ENCODE data around the gene PLCB4.

Gene PLCB4

DNA sequence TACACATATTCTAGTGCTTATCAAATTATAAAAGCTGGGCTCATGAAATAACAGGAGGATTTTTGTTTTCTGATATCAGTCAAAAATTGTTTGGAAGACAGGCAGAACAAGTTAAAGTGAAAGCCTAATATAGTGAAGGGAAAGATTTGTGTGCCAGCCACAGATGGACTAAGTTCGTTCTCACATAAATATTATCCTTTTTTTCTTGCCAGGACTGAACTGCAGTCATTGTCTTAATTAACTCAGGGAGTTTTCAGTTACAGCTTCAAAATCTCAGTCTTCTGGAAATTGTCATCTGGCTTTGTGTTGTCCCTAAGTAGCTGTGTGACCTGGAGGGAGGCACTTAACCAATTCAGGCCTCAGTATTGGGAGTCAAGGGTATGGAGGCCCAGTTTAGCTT lies 40.7 kb downstream of the PLCB4 start:
- no peak for DNase-seq

GRCh38 chr20:9110365-9110764 lies 41.5 kb downstream of the PLCB4 start:
- no peak for DNase-seq

- DNase-seq = no peak
These were observed 42.1 kb downstream of the PLCB4 start for GRCh38 chr20:9110916-9111432.

DNA sequence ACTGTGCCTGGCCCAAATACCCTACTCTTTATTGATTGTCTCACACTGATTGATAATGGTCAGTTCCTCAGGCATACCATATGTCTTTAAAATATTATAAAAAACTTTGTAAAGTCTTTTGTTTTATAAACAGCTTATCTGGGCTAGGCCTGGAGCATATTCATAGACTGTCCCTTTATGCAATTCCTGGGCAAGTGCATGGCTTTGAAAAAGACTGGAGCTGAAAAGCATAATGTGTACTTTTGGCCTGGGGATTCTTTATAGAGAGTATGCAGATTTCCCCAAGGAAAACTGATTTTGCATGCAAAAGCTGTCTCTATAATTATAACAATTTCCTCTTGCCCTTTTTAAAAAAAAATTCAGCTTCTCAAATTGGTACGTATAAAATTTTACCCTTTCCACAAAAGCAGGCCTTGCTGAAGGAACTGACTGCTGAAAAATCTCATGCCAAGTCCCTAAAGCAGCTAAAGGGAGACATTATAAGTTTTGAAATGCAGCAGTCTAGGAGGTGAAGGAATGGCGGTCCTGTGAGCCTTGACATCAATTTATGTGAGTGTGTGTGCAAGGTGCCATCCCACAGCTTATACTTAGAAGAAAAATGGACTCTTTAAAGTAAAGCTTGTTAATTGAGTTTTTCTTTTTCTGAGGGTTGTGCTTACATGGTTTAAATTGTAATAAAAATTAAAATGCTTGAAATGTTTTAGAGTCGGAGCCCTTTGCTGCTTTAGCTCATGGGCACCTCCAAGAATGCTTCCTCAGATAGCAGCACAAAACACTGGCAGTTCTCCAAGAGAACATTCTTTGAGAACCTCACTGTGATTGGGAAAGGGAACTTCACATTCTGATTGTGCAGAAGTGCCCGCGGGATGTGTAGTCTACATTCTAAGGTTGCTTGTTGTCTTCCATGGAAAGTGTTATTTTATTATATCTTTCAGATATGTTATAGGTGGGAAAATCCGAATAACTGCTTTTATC lies 43.9 kb downstream of the PLCB4 start:
- no peak for DNase-seq

DNA sequence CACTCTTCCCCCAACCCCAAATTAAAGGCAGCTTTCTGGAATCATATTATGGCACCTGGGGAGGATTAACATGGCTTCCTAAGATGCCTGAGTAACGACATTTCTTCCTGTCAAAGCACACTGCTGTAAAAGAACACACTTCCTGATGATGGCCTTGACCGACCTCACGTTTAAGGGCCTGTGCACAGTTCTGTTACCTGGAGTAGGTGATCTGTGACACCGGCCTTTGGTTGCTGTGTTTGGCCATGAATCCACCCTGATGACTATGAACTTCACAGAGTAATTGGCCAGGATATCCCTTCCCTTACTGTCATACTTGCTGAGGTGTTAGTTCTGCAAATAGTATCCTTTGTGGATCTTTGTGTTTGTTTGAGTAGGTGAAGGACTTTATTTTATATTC lies 45.8 kb downstream of the PLCB4 start:
- no peak for DNase-seq

DNA sequence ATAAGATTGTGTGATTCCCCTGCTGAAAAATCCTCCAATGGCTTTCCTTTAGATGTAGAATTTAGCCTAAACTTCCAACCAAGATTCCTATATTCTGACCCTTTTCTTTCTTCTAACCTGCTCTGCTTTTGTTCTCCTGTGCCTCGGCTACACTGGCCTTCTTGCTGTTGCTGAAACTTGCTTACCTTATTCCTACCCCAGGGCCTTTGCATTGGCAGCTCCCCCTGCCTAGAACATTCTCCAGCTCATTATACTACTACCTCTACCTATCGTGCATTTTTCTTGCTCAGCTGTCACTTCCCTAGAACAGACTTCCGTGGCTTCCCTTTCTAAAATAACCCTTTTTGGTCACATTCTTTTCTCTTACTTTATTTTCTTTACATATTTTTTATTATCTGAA lies 48.7 kb downstream of the PLCB4 start:
- no peak for DNase-seq

DNA sequence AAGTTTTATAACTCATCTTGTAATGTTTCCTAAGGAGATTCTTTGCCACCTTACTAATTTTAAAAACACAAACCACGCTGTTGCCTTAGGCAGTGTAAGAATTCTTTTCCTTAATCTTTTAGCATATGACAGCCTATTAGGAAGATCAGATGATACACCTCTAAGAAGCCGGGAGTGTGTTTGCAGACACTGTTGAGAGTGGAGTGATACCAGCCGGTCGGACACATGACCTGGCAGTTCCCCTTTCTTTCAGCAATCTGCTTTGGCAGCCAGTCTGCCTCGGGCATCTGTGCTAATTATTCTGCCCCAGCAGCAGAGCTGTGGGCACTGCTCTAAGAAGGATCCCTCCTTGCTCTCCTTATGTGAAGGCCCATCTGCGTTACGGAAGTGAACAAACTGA lies 50.9 kb downstream of the PLCB4 start:
- DNase-seq = no peak

GRCh38 chr20:9121211-9121610 lies 52.3 kb downstream of the PLCB4 start:
- DNase-seq = no peak

DNA sequence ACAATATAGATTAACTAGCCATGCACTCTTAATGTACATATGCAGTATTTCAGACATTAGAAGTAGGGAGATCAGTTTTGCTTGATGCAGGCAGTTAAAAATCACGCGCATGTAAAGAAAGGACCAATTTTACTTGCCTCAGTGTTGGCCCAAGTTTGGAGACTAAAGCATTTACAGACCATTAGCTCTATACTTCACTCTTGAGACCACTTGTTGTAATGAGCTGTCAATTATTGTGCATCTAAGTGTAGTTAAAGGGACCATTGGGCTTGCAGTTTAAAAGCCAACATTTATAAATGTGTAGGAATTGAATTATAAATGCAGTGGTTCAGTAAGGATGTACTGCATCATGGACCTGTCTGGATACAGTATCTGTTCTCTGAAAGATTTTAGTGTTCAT lies 53.7 kb downstream of the PLCB4 start:
- DNase-seq = no peak

- DNase-seq = no peak
These were observed 57.6 kb downstream of the PLCB4 start for GRCh38 chr20:9126527-9126926.

DNA sequence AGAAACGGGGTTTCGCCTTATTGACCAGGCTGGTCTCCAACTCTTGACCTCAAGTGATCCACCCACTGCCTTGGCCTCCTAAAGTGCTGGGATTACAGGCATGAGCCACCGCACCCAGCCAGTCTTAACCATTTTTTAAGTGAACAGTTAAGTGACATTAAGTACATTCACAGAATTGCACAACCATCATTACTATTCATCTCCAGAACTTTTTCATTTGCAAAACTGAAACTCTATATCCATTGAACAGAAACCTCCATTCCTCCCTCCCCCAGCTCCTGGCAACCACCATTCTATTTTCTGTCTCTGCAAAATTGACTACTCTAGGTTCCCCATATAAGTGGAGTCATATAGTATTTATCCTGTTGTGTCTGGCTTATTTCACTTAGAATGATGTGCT lies 59.7 kb downstream of the PLCB4 start:
- DNase-seq = no peak

DNA sequence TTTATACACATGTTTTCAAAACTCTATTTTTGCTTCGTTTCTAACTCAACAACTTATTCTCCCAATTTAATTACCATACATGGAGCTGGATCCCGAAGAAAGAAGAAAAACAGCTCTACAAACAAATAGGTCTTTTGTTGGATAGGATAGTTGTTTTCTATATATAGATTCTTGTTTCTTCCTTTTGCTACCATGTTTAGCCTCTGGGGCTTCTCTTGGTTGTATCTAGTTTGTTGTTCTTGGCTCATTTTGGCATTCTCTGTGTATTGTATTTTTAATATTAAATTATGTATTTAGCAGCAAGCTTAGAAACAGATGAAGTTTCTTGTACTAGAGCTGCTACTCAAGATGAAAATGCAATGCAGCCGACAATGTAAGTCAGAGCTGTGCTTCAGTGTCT lies 60.9 kb downstream of the PLCB4 start:
- no peak for DNase-seq

DNA sequence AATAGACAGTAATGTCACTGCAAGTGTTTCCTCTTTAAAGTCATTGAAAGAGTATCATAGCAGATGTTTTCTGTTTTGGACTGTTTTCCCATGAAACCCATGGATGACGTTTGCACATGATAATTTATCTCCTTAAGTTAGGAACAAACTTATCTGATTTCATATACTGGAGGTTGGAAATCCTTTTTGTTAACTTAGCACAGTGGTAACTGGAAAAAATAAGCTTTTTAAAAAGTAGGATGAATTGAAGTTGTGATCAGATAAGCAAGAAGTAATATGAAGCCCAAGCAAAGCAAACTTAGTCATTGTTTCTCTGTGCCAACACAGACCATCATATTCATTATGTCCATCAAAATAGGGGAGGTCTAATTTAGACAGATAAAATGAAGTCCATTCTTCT lies 61.6 kb downstream of the PLCB4 start:
- DNase-seq = no peak

DNA sequence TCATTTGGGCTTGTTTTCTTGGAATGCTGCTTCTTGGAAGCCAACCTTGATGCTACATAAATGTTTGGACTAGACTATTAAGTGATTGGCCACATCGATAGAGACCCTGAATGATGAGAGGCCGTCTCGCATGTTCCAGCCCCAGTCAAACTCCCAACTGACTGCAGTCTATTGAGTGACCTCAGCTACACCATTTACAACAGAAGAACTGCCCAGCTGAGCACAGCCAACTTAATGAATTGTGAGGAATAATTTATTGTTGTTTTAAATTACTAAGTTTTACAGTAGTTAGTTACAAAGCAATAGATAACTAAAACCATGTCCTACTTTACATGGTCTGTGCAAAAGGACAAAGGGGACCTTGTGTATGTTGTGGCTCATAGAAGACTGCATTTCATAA lies 63.0 kb downstream of the PLCB4 start:
- DNase-seq = no peak

DNA sequence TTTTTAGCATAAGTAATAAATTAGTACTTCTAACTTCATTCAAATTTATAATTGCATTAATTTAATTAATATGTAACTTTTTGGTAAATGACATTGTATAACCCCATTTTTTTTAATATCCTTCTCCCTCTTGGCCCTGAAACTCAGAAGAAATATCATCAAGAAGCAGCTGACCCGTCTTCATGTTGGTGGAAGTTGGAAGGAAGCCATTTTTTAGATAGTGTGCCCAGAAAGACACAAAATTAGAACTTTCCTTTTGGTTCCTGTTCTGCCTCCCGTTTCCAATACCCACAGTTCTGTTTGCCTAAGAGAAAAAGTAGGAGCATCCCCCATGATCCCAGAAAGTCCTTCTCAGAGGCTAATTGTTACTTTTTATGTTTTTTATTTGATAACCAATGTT lies 65.5 kb downstream of the PLCB4 start:
- DNase-seq = no peak

DNA sequence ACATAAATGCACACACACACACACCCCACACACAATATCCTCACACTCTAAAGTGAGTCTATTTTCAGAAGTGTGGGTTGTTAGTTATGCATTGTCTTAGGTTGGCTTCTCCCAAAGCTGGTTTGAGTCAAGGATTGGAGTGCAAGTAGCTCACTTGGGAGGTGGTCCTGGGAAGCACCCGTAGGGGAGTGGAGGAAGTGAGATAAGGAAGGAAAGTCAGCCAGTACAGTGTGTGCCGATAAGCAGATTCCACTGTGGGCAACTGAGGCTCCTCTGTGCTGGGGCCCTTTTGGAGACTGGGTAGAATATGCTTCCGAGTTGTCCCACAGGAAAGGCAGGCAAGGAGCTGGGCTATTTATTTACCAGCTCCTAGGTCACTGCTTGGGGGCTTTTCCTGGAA lies 67.2 kb downstream of the PLCB4 start:
- no peak for DNase-seq

GRCh38 chr20:9137001-9137400 lies 68.1 kb downstream of the PLCB4 start:
- DNase-seq = no peak

- no peak for DNase-seq
These were observed 70.4 kb downstream of the PLCB4 start for GRCh38 chr20:9139106-9139833.

GRCh38 chr20:9140162-9140760 lies 71.4 kb downstream of the PLCB4 start:
- DNase-seq = no peak

DNA sequence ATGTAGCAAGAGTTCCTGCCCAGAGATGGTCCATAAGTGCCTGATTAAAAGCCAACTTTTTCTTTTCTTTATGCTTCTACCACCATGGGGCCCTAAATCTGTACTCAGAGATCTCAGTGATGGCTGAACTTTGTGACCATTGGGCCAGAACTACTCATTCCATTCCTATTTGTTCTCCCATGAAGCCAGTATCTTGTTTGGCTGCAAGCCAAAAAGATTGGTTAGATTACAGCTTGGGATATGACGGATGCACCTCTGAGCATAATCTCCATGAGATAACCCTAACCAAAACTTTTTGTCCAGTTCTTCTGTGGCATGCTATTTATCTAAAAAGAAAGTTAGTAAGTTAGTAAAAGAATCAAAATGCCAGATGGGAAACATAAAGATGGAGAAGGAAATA lies 72.2 kb downstream of the PLCB4 start:
- DNase-seq = no peak

DNA sequence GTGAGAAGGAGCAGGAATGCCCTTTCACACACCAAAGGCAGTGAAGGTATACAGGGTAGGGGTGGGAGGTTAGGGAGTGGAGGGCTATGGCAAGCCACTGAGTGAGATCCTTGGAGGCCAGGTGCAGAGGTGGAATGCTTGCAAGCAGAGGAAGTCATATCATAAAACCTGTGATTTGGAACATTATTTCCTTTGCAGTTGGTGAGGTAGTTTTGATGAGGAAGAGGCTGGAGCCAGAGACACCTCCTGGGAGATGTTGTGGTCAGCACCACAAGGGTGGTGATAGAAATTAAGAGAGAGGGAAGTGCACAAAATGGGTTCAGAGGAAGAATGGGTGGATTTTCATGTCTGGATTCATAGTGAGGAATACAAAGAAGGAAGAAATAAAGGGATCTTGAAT lies 73.0 kb downstream of the PLCB4 start:
- DNase-seq = no peak

DNA sequence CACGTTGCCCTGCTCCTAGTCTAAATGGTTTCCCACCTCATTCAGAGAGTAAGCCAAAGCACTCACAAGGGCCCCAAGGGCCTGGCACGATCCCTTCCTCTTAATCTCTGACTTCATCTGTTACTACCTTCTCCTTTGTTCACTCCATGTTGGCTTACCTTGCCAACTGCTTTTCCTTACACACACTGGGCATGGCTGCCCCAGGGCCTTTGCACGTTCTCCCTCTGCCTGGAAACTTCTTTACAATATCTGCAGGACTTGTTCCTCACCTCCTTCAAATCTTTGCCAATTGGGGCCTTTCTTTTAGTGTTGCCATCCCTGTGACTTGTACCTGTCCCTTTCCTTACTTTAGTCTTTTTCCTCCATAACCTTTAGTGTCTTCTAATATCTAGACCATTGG lies 73.9 kb downstream of the PLCB4 start:
- no peak for DNase-seq

- DNase-seq = no peak
These were observed 75.0 kb downstream of the PLCB4 start for GRCh38 chr20:9143926-9144325.

DNA sequence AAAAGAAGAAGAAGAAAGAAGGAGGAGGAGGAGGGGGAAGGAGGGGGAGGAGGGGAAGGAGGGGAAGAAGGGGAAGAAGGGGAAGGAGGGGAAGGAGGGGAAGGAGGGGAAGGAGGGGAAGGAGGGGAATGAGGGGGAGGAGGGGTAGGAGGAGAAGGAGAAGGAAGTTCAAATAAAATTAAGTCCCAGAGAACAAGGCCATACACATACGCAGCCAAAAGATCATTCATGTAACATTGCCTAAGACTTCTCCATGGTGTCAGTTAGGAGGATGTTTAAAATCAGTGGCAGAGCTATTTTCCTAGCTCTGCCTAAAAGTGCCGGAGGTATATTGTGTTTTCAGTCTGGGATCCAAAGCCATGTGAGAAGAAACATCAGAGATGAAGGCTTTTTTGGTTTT lies 75.8 kb downstream of the PLCB4 start:
- DNase-seq = no peak

Data from activated effector memory CD4-positive, alpha-beta T cell treated with anti-CD3 and anti-CD28 coated beads, Interleukin-2, amount 50 U/mL, for 16 hours (primary cell).